IPS-20b (cell line): ENCODE data around the gene MARK4.

Source experiments
- H3K27ac ChIP-seq: one replicate; pipeline ENCODE4 v1.5.1; 2013; ENCODE audit warnings: low read length
- H3K27me3 ChIP-seq: 2 replicates; pipeline ENCODE4 v1.6.1; 2013; ENCODE audit warnings: mild to moderate bottlenecking, low read length, inconsistent platforms; ENCODE audit not compliant: insufficient read depth
- H3K36me3 ChIP-seq: 2 replicates; pipeline ENCODE4 v1.6.1; 2013; ENCODE audit warnings: low read depth, mild to moderate bottlenecking, inconsistent platforms, low read length, moderate library complexity; ENCODE audit not compliant: insufficient read depth
- H3K4me1 ChIP-seq: 2 replicates; pipeline ENCODE4 v1.6.1; 2013; ENCODE audit warnings: mild to moderate bottlenecking, control low read depth, inconsistent platforms, low read length, moderate library complexity; ENCODE audit not compliant: insufficient read depth
- H3K4me3 ChIP-seq: 2 replicates; pipeline ENCODE4 v1.5.1; 2013; ENCODE audit warnings: mild to moderate bottlenecking, low read length, inconsistent platforms
- H3K9ac ChIP-seq: 2 replicates; pipeline ENCODE4 v1.6.1; 2013; ENCODE audit warnings: low read depth, mild to moderate bottlenecking, inconsistent platforms, low read length, moderate library complexity
- H3K9me3 ChIP-seq: 2 replicates; pipeline ENCODE4 v1.6.1; 2013; ENCODE audit warnings: mild to moderate bottlenecking, low read depth, low read length, inconsistent platforms; ENCODE audit not compliant: insufficient read depth

Gene MARK4

GRCh38 chr19:45245334-45245787 lies 5.7 kb upstream of the MARK4 start, which contains the start of gene EXOC3L2:
Gene EXOC3L2 (minus strand): TSS chr19:45245407. CDS start chr19:45239045, 6,362 bp downstream.
- H3K9me3 ChIP-seq: no peaks in the 10 kb centered on the region
- 0 out of 2 replicates have a peak, but pooled peaks cover 2% of the 10 kb centered on the region for H3K4me1 ChIP-seq
- no peak within 1 kb of the TSS for H3K9ac ChIP-seq
- no peak within 1 kb of the TSS for H3K4me3 ChIP-seq
- H3K36me3 ChIP-seq: no peaks in the 10 kb centered on the region
- H3K27ac ChIP-seq: no peak within 1 kb of the TSS
- H3K27me3 ChIP-seq: peaks cover 16% of the 10 kb centered on the region

GRCh38 chr19:45245826-45246225 lies 5.2 kb upstream of the MARK4 start:
- Histone ChIP-seq H3K27me3 (peaks cover 21% of the 10 kb centered on the region), H3K36me3 (no peaks in the 10 kb centered on the region), H3K9me3 (no peaks in the 10 kb centered on the region), H3K27ac (no peak overlapping the region), H3K4me1 (0 out of 2 replicates have a peak, but pooled peaks cover 2% of the 10 kb centered on the region), H3K4me3 (no peak overlapping the region), H3K9ac (no peak overlapping the region)

- Histone ChIP-seq H3K9ac (no peak overlapping the region), H3K27me3 (peaks cover 21% of the 10 kb centered on the region), H3K4me3 (no peak overlapping the region), H3K4me1 (0 out of 2 replicates have a peak, but pooled peaks cover 2% of the 10 kb centered on the region), H3K27ac (no peak overlapping the region), H3K9me3 (no peaks in the 10 kb centered on the region), H3K36me3 (no peaks in the 10 kb centered on the region)
Measured at GRCh38 chr19:45247136-45247535, 3.9 kb upstream of the MARK4 start.

- H3K9ac ChIP-seq: no peak overlapping the region
- H3K27ac ChIP-seq: no peak overlapping the region
- 0 out of 2 replicates have a peak, but pooled peaks cover 2% of the 10 kb centered on the region for H3K4me1 ChIP-seq
- H3K4me3 ChIP-seq: no peak overlapping the region
- H3K9me3 ChIP-seq: no peaks in the 10 kb centered on the region
- H3K27me3 ChIP-seq: peaks cover 21% of the 10 kb centered on the region
- no peaks in the 10 kb centered on the region for H3K36me3 ChIP-seq
Measured at GRCh38 chr19:45249261-45250033, 1.6 kb upstream of the MARK4 start.

- no peaks in the 10 kb centered on the region for H3K36me3 ChIP-seq
- peaks cover 21% of the 10 kb centered on the region for H3K27me3 ChIP-seq
- no peaks in the 10 kb centered on the region for H3K9me3 ChIP-seq
- H3K4me3 ChIP-seq: peak overlapping the region; percentile 80
- H3K9ac ChIP-seq: peak overlapping the region; percentile 5; the same call in 1 of the 2 replicates
- H3K27ac ChIP-seq: no peak overlapping the region
- no peaks in the 10 kb centered on the region for H3K4me1 ChIP-seq
Measured at GRCh38 chr19:45250216-45250831, 747 bp upstream of the MARK4 start.

- Histone ChIP-seq H3K27me3 (peaks cover 21% of the 10 kb centered on the region), H3K4me1 (no peaks in the 10 kb centered on the region), H3K27ac (no peak overlapping the region), H3K9ac (peak overlapping the region; percentile 61; the same call in 1 of the 2 replicates), H3K9me3 (no peaks in the 10 kb centered on the region), H3K36me3 (no peaks in the 10 kb centered on the region), H3K4me3 (peak overlapping the region; percentile 70)
Measured at GRCh38 chr19:45251452-45252354, 632 bp downstream of the MARK4 start.

- no peak overlapping the region for H3K27ac ChIP-seq
- no peak overlapping the region for H3K9ac ChIP-seq
- H3K36me3 ChIP-seq: no peaks in the 10 kb centered on the region
- H3K27me3 ChIP-seq: peaks cover 21% of the 10 kb centered on the region
- no peaks in the 10 kb centered on the region for H3K9me3 ChIP-seq
- no peak overlapping the region for H3K4me3 ChIP-seq
- no peaks in the 10 kb centered on the region for H3K4me1 ChIP-seq
Measured at GRCh38 chr19:45253396-45254027, 2.4 kb downstream of the MARK4 start.

- H3K4me1 ChIP-seq: no peaks in the 10 kb centered on the region
- no peak overlapping the region for H3K9ac ChIP-seq
- no peaks in the 10 kb centered on the region for H3K9me3 ChIP-seq
- no peaks in the 10 kb centered on the region for H3K36me3 ChIP-seq
- peaks cover 18% of the 10 kb centered on the region for H3K27me3 ChIP-seq
- H3K27ac ChIP-seq: no peak overlapping the region
- no peak overlapping the region for H3K4me3 ChIP-seq
Measured at GRCh38 chr19:45254044-45254531, 3.0 kb downstream of the MARK4 start.

GRCh38 chr19:45255611-45256157 lies 4.6 kb downstream of the MARK4 start:
- Histone ChIP-seq H3K9ac (no peak overlapping the region), H3K27me3 (peaks cover 2% of the 10 kb centered on the region; the same call in 1 of the 2 replicates), H3K4me1 (no peaks in the 10 kb centered on the region), H3K36me3 (no peaks in the 10 kb centered on the region), H3K27ac (no peak overlapping the region), H3K4me3 (no peak overlapping the region), H3K9me3 (no peaks in the 10 kb centered on the region)

- no peaks in the 10 kb centered on the region for H3K4me1 ChIP-seq
- H3K9me3 ChIP-seq: no peaks in the 10 kb centered on the region
- H3K9ac ChIP-seq: no peak overlapping the region
- no peaks in the 10 kb centered on the region for H3K27me3 ChIP-seq
- H3K4me3 ChIP-seq: no peak overlapping the region
- no peaks in the 10 kb centered on the region for H3K36me3 ChIP-seq
- H3K27ac ChIP-seq: no peak overlapping the region
Measured at GRCh38 chr19:45256836-45257235, 5.8 kb downstream of the MARK4 start.
